ENCODE results near the gene MAD1L1. TPM values are rescaled to one million over a fixed set of nuclear protein-coding genes. Genes with fewer than 3 reads are reported as not detected.

MAD1L1 gene
- total and polyA plus RNA-seq, 4 donors = 12.8 to 20.7 (median 16.5) TPM

DNA sequence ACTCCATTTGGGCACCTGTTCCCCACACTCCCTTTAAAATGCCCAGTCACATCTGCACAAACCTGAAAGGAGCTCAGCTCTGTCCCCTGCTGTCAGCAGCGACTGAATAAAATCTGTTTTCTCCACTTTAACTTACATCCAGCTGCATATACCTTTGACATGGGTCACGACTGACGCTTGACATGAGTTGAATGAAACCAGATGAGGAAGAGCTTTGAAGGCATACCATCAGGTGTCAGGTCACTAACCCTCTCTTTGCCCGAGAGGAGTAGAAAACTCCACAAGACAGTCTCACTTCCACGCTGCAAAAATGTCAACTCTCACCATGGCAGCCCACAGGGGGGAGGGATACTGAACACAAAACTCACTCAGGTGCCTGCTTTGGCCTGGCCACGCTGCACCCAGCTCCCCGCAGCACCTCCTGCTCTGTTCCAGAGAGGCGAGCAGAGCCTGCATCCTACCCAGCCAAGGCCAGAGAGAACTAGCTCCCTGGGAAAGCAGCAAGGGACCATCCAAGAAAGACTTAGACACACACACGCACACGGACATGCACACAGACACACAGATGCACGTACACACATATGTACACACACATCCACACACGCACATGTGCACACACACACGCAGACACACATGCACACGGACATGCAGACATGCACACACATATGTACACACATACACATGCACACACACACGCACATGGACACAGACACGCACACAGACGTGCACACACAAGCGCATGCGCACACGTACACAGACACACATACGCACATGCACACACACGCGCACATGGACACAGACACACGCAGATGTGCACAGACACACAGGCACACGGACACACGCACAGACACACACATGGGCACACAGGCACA is 191.0 kb downstream of the MAD1L1 start:
- H3K9me3 ChIP-seq (ENCODE audit: control insufficient read depth in 4 of 4, low read length in 3 of 4) = no peaks in the 10 kb centered on the region
- DNase-seq (ENCODE audit: low spot score) = no peak
- no peak overlapping the region for H3K9ac ChIP-seq (ENCODE audit: low read depth in 1 of 2, low read length in 2 of 2)
- no peaks in the 10 kb centered on the region for H3K27me3 ChIP-seq (ENCODE audit: control insufficient read depth in 4 of 4, insufficient read depth in 4 of 4, low read length in 3 of 4)
- H3K4me1 ChIP-seq (ENCODE audit: control insufficient read depth in 4 of 4, insufficient read depth in 4 of 4, low read length in 3 of 4) = peaks cover 0 to 7% (median 4%) of the 10 kb centered on the region in 4 donors
- 97% methylated on average over 26 of the region's 26 CpGs for WGBS
- no peaks in the 10 kb centered on the region for H3K36me3 ChIP-seq (ENCODE audit: control insufficient read depth in 4 of 4, insufficient read depth in 3 of 4, low read depth in 1 of 4, low read length in 3 of 4)
- TF ChIP-seq, protein P1, sequence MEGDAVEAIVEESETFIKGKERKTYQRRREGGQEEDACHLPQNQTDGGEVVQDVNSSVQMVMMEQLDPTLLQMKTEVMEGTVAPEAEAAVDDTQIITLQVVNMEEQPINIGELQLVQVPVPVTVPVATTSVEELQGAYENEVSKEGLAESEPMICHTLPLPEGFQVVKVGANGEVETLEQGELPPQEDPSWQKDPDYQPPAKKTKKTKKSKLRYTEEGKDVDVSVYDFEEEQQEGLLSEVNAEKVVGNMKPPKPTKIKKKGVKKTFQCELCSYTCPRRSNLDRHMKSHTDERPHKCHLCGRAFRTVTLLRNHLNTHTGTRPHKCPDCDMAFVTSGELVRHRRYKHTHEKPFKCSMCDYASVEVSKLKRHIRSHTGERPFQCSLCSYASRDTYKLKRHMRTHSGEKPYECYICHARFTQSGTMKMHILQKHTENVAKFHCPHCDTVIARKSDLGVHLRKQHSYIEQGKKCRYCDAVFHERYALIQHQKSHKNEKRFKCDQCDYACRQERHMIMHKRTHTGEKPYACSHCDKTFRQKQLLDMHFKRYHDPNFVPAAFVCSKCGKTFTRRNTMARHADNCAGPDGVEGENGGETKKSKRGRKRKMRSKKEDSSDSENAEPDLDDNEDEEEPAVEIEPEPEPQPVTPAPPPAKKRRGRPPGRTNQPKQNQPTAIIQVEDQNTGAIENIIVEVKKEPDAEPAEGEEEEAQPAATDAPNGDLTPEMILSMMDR (IDR thresholded peaks at IDR 0.05; ENCODE audit: low read depth, low read length, missing input control) = no peak
- TF ChIP-seq, protein P2, sequence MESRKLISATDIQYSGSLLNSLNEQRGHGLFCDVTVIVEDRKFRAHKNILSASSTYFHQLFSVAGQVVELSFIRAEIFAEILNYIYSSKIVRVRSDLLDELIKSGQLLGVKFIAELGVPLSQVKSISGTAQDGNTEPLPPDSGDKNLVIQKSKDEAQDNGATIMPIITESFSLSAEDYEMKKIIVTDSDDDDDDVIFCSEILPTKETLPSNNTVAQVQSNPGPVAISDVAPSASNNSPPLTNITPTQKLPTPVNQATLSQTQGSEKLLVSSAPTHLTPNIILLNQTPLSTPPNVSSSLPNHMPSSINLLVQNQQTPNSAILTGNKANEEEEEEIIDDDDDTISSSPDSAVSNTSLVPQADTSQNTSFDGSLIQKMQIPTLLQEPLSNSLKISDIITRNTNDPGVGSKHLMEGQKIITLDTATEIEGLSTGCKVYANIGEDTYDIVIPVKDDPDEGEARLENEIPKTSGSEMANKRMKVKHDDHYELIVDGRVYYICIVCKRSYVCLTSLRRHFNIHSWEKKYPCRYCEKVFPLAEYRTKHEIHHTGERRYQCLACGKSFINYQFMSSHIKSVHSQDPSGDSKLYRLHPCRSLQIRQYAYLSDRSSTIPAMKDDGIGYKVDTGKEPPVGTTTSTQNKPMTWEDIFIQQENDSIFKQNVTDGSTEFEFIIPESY (IDR thresholded peaks at IDR 0.05) = no peak
- no peak for TF ChIP-seq GABPA (IDR thresholded peaks at IDR 0.05 in 1 of 2, conservative IDR thresholded peaks at IDR 0.05 in 1 of 2)
- TF ChIP-seq RAD21 (IDR thresholded peaks at IDR 0.05) = no peak
- no peak for TF ChIP-seq TAF1 (conservative IDR thresholded peaks at IDR 0.05)
- TF ChIP-seq YY1 (IDR thresholded peaks at IDR 0.05) = no peak
- no peak for TF ChIP-seq JUND (IDR thresholded peaks at IDR 0.05)
- TF ChIP-seq EGR1 (IDR thresholded peaks at IDR 0.05; ENCODE audit: low read depth in 2 of 2) = no peak
- no peak for TF ChIP-seq HNF4A (conservative IDR thresholded peaks at IDR 0.05)
- TF ChIP-seq, protein P3, sequence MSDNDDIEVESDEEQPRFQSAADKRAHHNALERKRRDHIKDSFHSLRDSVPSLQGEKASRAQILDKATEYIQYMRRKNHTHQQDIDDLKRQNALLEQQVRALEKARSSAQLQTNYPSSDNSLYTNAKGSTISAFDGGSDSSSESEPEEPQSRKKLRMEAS (IDR thresholded peaks at IDR 0.05) = no peak
- TF ChIP-seq, protein P4, sequence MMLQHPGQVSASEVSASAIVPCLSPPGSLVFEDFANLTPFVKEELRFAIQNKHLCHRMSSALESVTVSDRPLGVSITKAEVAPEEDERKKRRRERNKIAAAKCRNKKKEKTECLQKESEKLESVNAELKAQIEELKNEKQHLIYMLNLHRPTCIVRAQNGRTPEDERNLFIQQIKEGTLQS (IDR thresholded peaks at IDR 0.05) = no peak
- no peak for TF ChIP-seq HNF4G (IDR thresholded peaks at IDR 0.05)
- TF ChIP-seq FOXA1 (IDR thresholded peaks at IDR 0.05) = no peak
- TF ChIP-seq NR2F2 (IDR thresholded peaks at IDR 0.05) = no peak
- no peak for TF ChIP-seq FOXA2 (IDR thresholded peaks at IDR 0.05)
- no peak overlapping the region for H3K4me3 ChIP-seq (ENCODE audit: low read depth in 1 of 3, low read length in 3 of 3)
- no peak overlapping the region for H3K27ac ChIP-seq (ENCODE audit: low read depth in 1 of 2, low read length in 2 of 2)

DNA sequence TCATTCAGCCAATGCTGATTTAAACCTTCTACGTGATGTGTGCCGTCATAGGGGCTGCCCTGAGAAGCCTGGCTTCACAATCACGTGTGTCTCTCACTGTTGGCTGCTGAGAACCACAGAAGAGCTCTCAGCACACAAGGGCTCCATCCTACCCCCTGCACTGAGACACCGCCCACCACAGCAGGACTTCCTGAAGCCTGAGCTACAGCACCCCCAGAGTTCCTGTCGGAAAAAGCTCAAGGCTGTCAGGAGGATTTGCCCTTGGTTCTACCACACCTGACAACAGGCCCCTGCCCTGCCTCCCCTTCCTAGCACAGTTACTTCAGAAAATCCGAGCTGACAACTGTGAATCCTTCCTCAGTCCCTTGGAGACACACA is 191.9 kb downstream of the MAD1L1 start:
- H3K4me3 ChIP-seq (ENCODE audit: low read depth in 1 of 3, low read length in 3 of 3) = no peak overlapping the region
- no peaks in the 10 kb centered on the region for H3K36me3 ChIP-seq (ENCODE audit: control insufficient read depth in 4 of 4, insufficient read depth in 3 of 4, low read depth in 1 of 4, low read length in 3 of 4)
- DNase-seq (ENCODE audit: low spot score) = no peak
- peaks cover 0 to 7% (median 4%) of the 10 kb centered on the region in 4 donors for H3K4me1 ChIP-seq (ENCODE audit: control insufficient read depth in 4 of 4, insufficient read depth in 4 of 4, low read length in 3 of 4)
- H3K27ac ChIP-seq (ENCODE audit: low read depth in 1 of 2, low read length in 2 of 2) = no peak overlapping the region
- no peak overlapping the region for H3K9ac ChIP-seq (ENCODE audit: low read depth in 1 of 2, low read length in 2 of 2)
- H3K9me3 ChIP-seq (ENCODE audit: control insufficient read depth in 4 of 4, low read length in 3 of 4) = no peaks in the 10 kb centered on the region
- 85% methylated on average over 6 of the region's 6 CpGs for WGBS
- H3K27me3 ChIP-seq (ENCODE audit: control insufficient read depth in 4 of 4, insufficient read depth in 4 of 4, low read length in 3 of 4) = no peaks in the 10 kb centered on the region
- no peak for TF ChIP-seq YY1 (IDR thresholded peaks at IDR 0.05)
- TF ChIP-seq, protein P4 (IDR thresholded peaks at IDR 0.05) = no peak
- TF ChIP-seq, protein P1 (IDR thresholded peaks at IDR 0.05; ENCODE audit: low read depth, low read length, missing input control) = no peak
- no peak for TF ChIP-seq NR2F2 (IDR thresholded peaks at IDR 0.05)
- TF ChIP-seq, protein P3 (IDR thresholded peaks at IDR 0.05) = no peak
- TF ChIP-seq SP1 (IDR thresholded peaks at IDR 0.05) = no peak
- TF ChIP-seq RXRA (IDR thresholded peaks at IDR 0.05) = no peak
- no peak for TF ChIP-seq FOXA2 (IDR thresholded peaks at IDR 0.05)
- TF ChIP-seq GABPA (IDR thresholded peaks at IDR 0.05 in 1 of 2, conservative IDR thresholded peaks at IDR 0.05 in 1 of 2) = no peak
- TF ChIP-seq HNF4G (IDR thresholded peaks at IDR 0.05) = no peak
- TF ChIP-seq RAD21 (IDR thresholded peaks at IDR 0.05) = no peak
- TF ChIP-seq, protein P5, sequence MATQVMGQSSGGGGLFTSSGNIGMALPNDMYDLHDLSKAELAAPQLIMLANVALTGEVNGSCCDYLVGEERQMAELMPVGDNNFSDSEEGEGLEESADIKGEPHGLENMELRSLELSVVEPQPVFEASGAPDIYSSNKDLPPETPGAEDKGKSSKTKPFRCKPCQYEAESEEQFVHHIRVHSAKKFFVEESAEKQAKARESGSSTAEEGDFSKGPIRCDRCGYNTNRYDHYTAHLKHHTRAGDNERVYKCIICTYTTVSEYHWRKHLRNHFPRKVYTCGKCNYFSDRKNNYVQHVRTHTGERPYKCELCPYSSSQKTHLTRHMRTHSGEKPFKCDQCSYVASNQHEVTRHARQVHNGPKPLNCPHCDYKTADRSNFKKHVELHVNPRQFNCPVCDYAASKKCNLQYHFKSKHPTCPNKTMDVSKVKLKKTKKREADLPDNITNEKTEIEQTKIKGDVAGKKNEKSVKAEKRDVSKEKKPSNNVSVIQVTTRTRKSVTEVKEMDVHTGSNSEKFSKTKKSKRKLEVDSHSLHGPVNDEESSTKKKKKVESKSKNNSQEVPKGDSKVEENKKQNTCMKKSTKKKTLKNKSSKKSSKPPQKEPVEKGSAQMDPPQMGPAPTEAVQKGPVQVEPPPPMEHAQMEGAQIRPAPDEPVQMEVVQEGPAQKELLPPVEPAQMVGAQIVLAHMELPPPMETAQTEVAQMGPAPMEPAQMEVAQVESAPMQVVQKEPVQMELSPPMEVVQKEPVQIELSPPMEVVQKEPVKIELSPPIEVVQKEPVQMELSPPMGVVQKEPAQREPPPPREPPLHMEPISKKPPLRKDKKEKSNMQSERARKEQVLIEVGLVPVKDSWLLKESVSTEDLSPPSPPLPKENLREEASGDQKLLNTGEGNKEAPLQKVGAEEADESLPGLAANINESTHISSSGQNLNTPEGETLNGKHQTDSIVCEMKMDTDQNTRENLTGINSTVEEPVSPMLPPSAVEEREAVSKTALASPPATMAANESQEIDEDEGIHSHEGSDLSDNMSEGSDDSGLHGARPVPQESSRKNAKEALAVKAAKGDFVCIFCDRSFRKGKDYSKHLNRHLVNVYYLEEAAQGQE (IDR thresholded peaks at IDR 0.05) = no peak
- TF ChIP-seq TAF1 (conservative IDR thresholded peaks at IDR 0.05) = no peak
- TF ChIP-seq JUND (IDR thresholded peaks at IDR 0.05) = no peak
